ENCODE results near the gene STUB1.

The STUB1 gene

DNA sequence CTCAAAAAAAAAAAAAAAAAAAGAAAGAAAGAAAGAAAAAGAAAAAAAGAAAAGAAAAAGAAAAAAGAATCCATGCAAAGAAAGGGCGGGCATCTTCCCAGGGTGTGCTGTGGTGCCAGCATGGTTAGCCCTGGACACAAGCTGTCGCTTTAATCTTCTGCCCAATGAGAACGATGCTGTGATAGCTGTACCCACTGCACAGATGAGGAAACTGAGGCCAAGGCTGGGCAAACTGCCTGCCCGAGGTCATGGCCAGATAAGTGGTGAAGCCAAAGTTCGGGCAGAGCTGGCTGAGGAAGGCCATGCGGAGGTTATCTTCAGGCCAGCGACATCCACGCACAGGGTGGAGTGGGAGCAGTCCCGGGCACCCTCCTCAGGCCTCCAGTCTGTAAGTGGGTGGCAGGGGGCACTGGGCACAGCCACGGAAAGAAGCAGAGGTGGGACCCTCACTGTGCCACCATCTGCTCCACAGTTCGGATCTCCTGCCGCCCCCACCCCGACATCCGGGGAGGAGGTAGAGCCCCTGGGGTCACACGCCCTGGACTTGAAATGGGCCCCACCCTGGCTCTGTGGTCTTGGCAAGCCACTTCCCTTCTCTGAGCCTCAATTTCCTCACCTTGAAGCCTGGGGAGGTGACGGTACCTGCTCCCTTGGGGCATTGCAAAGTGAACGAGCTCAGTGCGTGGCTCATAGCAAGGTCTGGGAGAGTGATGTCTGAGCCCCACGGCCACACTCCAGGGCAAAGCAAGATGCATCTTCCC lies 18.9 kb downstream of the STUB1 start:
- DNase-seq: no peak

DNA sequence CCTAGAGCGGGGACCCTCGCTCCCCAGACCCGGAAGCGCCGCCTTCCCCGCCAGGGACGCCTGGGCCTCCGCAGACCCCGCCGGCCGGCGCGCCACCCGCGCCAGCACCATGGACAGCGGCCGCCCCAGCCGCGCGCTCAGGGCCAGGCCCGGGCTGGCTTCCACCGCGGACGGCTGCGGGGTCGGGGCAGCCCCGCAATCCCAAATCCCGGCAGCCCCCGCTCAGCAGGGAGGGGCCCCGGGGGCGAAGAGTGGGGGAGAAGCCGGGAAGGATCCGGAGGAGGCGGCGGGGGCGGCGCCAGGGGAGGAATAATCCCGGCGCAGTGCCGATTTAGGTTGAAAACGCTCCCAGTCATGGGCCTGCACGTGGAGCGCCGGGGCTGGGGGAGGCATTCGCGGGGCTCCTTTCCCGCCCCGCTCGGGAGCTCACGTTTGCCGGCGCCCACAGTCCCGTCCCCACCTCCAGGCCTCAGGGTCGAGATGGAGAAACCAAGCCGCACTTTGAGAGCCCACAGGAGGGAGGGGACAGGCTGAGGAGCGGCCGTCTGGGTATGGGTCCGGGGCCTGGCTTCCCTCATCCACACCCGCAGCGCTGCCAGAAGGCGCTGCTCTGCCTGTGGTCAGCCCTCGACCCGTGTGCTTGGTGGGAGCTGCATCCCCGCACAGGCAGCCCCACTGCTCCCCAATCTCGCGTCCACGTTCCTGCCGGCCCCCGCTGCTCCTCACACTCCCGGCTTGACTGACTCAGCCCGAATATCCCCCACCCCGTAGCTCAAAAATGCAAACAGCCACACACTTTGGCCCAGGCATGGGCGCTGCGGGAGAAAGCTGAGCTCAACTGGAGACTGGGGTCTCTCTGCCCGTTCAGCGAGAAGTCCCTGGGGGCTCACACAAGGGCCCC lies 20.7 kb downstream of the STUB1 start:
- peak; percentile 25 to 65 (median 40) for DNase-seq

GRCh38 chr16:702341-702740 lies 22.1 kb downstream of the STUB1 start:
- no peak for DNase-seq

DNA sequence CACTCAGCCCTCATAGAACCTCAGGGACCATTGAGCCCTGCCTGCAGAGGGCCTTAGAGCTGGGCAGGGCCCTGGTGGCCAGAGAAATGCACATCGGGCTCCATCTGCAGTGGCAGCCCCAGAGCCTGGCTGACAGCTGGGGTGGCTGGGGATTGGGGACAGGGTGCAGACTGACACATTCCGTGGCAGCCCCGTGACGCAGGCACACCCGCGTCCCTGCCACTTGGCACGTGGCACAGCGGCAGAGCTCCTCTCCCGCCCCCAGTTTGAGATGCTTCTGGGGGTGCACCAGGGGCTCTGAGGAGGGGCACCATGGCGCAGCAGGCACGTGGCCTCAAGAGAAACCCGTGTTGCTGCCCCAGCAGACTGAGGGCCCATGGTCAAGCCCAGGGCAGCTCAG lies 23.2 kb downstream of the STUB1 start:
- no peak for DNase-seq

DNA sequence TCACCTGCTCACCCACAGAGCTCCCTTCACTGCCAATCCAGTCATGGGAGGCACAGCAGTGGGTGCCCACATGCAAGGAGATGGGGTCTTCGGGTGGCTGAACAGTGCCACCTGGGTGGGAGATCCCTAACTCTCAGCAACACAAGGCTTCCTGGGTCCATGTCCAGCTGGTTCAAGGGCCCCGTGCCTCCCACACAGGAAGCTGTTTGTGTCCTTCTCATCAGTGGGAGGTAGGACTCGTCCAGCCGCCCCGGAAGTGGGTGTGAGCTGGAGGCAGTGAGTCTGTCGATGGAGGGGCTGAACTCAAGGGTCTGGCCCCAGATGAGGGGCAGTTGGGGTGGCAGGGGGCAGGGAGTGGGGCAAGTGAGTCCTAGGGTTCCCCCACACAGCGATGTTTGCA lies 23.8 kb downstream of the STUB1 start:
- no peak for DNase-seq

DNA sequence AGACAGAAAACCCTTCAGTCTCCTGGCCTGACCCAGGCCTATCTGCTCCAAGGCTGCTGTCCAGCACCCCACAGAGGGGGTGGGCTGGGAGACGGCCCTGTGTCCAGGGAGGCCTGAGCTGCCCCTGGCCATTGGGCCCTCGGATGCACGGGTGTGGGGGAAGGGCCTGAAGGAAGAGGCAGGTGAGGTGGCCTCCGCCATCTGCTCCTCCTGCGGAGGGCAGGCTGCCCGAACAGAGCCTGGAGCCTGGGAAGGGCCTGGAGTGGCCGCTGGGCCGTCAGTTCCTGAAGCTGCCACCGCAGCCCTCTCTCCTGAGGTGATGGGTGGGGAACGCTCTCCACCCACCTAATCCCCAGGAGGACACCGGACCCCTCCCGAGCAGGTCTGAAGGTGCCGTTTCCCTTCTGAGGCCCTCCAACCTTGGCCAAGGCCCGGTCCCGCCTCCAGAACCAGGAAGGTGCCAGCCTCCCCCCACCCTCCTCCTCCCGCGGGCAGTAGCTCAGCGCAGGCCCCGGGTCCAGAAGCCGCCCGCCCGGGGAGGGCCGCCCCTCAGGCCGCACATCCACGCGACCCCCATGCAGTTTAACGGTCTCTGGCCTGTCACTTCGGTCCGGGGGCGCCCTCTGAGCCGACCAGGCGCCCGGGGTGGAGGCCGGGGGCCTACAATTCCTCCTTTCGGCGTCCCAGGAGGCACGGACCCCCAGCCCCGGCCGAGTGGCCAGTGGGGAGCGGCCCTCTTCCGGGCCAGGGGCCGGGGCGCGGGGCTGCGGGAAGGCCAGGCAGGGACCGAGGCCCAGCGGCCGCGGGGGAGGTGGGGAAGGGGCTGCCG lies 24.6 kb downstream of the STUB1 start:
- no peak for DNase-seq

DNA sequence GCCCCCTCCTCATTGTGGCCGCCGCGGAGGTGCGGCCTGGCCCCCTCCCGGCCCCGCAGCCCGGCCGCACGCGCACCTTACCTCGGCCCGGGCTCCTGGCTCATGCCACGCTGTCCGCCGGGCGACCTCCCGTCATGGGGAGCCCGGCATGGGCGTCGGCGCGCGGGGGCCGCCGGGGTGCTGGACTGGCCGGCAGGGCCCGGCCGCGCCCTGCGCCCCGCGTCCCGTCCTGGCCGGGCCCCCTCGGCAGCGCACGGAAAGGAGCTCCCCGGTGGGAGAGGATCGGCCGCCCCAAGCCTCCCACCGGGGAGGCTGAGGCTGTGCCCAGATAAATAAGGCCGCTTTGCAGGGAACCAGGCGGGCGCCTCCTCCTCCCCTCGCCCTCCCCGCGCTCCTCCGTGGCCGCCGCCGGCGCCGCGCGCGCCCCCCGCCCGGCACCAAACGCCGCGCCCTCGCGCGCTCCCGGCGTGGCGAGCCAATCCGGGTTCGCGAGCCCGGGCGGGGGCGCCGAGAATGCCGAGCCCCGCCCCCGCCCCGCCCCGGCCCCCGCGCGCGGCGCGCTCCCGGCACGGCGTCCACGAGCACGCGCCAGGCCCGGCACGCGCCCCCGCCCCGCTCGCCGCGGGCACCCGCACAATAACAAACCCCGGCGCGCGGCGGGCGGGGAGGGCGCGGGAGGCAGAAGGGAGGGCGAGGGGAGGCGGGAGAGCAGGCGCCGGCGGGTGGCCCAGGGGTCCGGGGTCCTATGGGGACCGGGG lies 25.4 kb downstream of the STUB1 start, which contains the start of gene FBXL16:
Gene FBXL16, minus strand, starts transcription at position 371 of the 758 bp plus-strand sequence. CDS start 8,396 bp downstream, outside the sequence.
- peak in 2 of 3 donors; percentile 15 to 21 for DNase-seq

GRCh38 chr16:706189-707061 lies 26.2 kb downstream of the STUB1 start:
- no peak for DNase-seq

- peak in 1 of 3 donors; percentile 16 for DNase-seq
Observed at GRCh38 chr16:707062-707538, 26.9 kb downstream of the STUB1 start.

DNA sequence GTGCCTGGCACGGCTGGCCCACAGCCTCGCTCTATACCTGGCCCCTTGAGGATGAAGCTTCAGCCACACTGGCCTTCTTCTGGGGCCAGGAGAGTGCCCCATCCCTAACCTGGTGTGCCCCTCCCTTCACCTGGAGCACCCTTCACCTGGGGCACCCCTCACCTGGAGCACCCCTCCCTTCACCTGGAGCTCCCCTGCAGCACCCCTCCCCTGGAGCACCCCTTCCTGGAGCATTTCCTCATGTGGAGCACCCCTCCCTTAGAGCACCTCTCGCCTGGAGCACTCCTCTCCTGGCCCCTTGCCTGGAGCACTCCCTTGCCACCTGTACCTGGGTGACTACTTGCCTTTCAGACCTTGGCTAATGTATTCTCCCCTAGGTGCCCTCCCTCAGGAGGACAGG lies 27.8 kb downstream of the STUB1 start:
- peak in 1 of 3 donors; percentile 14 for DNase-seq

GRCh38 chr16:708959-709358 lies 28.7 kb downstream of the STUB1 start:
- DNase-seq: no peak

GRCh38 chr16:709566-710499 lies 29.6 kb downstream of the STUB1 start:
- peak; percentile 32 to 37 (median 32) for DNase-seq

DNA sequence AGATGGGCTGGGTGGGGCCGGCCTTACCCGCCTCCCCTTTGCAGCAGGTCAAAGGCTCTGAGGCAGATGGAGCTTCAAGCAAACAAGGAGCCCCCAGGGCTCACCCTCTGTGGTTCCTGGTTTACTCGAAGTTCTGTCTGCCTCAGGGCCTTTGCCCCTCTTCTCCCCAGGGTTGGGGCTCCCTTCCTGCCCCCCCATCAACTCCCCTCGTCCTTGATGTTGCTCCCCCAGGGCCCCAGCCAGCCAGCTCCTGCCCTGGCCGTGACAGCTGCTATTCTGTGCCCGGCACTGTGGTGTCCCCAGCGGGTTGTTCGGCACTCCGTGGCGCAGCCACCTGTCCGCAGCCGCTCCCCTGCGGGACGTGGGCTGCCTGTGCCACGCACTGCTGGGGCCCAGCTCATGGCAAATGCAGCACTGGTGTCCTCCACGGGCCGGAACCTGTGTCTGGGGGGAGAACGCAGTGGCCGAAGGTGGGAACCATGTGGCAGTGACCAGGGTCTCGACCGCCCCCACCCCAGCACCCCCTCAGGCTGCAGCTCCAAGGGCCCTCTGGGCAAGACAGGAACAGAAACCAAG lies 30.4 kb downstream of the STUB1 start:
- DNase-seq: no peak

DNA sequence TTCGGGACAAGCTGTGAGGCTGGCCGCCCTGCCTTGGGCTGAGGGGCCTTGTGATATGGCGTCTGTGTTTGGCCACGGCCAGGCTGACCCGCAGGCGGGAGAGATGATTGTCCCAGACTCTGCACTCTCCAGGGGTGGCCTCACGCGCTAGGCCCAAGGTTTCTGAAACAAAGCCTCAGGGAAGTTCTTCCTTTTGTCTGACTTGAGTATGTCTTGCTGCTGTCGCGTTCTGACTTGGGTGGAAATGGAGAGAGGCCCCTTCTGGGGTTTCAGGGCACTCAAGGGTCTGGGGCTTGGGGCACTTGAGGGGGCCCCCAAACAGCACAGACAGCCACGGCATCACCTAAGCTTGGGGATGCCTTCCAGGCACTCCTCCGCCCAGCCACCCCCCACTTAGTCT lies 30.9 kb downstream of the STUB1 start:
- no peak for DNase-seq

DNA sequence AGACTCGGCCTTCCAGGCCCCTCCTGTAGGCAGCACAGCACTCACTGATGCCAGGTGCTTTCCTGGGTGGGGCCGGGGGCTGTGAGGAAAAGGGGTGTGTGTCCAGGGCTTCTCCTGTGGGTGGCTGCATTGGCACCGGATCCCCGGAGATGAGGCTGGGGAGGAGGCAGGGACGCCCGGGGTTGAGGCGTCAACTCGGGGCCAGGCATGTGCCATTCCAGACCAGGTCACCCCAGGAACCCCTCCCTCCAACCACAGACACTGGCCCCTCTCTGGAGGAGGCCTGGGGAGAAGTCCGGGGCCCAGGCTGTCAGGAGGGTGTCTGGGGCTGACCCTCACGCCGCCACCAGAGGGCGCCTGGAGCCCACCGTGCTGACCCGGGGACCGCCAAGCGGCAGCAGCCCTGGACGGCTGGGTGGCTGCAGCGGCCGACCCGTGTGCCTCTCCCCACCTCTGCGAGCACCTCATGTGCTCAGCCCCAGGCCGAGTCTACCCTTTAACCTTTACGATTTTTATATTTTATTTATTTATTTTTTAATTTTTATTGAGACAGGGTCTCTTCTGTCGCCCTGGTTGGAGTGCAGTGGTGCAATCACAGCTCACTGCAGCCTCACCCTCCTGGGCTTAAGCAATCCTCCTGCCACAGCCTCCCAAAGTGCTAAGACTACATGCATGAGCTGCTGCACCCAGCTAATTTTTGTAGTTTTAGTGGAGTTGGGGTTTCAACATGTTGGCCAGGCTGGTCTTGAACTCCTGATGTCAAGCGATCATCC lies 31.5 kb downstream of the STUB1 start:
- DNase-seq: peak; percentile 83 to 94 (median 88)

- peak; percentile 62 to 81 (median 67) for DNase-seq
Observed at GRCh38 chr16:712740-713250, 32.6 kb downstream of the STUB1 start.

- DNase-seq: no peak
Observed at GRCh38 chr16:714079-714478, 33.9 kb downstream of the STUB1 start.

Measured in suppressor macrophage treated with lipopolysaccharide for 1 hour (primary cell).